CD4-positive, alpha-beta T cell treated with Interferon alpha-2 for 1 hour (primary cell): Measurements from ENCODE around the gene MBTPS2.
A peak's percentile ranks its signal among the peaks of the same experiment; 100 is the strongest.
"Not testable (repeated sequence)": the region's sequence is repeated elsewhere in the genome, so short reads cannot be mapped to it uniquely, and the experiment has no call there.

Experiments used
- DNase-seq, 2 donors: peaks; one replicate each; pipeline ENCODE4 v3.0.0-alpha.2; 2020 to 2022

The MBTPS2 gene

DNA sequence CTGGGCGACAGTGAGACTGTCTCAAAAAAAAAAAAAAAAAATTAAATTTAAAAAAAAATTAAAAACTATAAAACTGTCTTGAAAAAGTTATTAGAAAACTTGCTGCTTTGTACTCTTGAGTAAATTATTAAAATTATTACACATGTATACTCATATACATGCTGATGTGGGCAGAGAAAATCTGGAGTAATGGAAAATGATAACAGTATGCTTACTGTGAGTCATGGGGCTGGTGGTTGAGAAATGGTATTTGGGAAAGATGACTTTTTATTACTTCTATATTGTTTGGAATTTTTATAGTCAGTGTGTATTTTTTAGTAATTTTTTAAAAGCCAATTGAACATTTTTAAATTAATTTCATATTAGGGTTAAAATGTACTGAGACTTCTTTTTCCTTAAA lies 23.8 kb downstream of the MBTPS2 start:
- DNase-seq, result no peak

- no peak for DNase-seq
These were observed 26.0 kb downstream of the MBTPS2 start for GRCh38 chrX:21865436-21865835.

- DNase-seq, result no peak
These were observed 31.1 kb downstream of the MBTPS2 start for GRCh38 chrX:21870494-21870893.

DNA sequence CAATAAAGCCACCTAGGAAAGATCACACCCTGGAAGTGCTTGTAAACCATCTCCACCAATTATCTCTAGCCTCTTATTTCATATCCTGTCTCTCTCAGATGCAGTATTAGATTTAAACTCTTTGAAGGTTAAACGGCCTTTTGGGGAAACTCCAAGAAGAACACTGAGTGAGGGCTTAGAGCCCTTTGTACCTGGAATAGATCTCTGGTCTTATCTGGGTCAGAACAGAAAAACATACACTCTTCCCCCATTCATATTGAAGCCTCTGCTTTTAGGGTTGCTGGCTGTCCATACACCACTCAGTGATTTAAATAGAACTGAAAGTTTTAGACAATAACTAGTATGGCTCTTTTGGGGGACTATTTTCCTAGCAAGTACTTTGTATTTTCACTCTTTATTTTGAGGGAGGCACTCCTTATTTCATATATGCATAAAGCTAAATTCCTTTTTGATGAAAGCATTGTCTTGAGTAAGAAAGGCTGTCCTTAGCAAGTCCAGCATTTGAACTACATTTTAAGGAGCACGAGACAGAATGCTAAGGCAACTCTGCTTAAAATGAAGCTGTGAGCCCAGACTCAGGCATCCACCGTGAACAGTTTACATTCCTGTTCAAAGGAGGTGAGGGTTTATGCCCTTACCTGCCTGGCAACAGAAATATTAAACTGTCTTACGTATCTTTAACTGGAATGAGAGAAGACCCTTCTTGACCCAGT lies 33.8 kb downstream of the MBTPS2 start:
- DNase-seq, result no peak

GRCh38 chrX:21874182-21874581 lies 34.8 kb downstream of the MBTPS2 start:
- not testable (repeated sequence) for DNase-seq

DNA sequence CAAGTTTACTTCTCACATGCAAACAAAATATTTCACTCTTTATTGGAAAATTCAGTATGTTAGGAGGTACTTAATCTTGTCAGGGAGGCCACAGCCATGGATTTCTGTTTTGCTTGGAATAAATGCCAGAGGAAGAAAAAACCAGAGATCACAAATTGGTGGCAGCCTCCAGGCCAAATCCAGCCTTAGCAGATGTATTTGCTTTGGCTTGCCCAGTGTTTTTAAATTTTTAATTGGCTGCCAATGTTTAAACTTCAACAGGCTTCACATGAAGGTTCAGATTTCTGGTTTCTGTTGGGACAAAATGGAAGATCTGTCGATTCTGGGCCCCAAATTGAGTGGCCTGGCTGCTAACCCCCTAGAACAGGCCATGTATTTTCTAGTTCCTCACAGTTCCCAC lies 35.6 kb downstream of the MBTPS2 start:
- DNase-seq, result no peak

DNA sequence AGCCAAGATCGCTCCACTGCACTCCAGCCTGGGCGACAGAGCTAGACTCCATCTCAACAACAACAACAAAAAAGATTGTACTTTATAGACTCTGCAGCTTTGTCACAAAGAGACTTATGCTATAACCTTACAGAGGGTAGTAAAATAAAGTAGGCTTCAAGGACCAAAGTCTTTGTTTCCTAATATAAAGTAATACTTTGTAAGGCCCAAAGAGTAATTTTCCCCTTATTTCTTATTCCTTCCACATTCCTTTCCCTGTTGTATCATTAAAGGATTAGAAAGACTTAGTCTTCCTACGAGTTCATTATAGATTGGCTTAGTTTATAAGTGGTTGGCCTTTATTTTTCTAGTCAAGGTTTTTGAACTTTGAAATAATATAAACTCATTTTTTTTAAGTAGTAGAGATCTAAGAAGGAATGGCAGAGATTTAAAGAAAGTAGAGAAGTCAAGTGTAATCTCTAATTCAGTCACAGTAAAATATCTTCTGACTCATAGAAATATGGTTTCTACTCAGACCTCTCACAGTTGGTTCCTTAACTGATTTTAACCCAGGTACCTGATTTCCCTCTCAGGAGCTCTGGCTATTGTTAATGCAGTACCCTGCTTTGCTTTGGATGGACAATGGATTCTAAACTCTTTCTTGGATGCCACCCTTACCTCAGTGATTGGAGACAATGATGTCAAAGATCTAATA lies 42.6 kb downstream of the MBTPS2 start:
- DNase-seq, result no peak

GRCh38 chrX:21883258-21883657 lies 43.8 kb downstream of the MBTPS2 start:
- no peak for DNase-seq

DNA sequence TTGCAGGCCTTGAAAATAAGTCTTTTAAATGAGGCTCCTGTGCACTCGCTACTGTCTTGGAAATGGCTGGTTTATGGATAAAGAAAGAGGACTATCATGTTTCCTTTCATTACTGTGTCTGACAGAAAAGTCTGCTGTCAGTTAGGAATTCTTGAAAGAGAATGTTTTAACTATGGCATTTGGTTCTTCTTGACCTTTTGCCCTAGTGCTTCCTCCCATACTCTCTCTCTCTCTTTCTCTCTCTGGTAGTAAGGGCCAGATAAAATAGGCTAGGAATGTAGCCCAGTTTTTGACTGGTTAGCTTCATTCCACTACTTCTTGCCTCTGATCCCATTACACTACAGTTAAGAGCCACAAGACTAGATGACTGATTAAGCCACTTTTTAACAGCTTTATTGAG lies 46.2 kb downstream of the MBTPS2 start:
- DNase-seq, result no peak

GRCh38 chrX:21905313-21905712 lies 65.9 kb downstream of the MBTPS2 start:
- DNase-seq, result no peak

DNA sequence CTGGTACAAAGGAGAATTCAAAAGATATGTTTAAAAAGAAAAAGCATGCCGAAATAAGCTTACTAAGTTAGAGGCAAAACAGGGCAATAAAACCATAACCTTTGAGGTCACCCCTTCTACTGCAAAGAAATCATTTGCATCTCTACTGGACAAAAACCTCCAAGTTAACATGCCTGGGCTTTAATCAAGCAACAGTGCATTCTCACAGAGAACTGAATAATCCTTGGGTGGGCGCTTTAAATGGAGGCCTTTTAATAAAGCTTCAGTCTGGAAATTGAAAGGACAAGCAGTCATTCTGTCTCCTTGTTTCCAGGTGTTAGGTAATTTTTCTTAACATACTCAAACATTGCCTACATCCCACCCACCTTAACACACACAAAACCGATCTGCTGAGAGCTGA lies 66.5 kb downstream of the MBTPS2 start:
- no peak for DNase-seq

DNA sequence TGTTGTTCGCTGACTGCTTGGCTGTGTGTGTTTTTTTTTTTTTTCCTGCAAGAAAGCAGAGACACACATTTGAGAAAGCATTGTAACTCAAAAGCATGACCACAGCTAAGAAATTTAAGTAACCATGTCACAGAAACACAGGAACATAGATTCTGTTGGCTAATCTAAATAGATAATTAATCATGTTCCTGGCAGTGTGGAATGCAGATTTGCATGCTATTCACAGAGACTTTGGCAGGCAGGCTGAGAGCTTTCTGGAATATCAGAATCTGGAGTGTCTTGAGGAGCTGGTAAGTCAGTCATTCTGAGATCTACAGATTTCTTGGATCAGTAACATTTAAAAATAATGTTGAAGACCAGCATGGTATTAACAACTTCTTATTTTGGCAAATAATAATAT lies 67.8 kb downstream of the MBTPS2 start:
- no peak for DNase-seq

DNA sequence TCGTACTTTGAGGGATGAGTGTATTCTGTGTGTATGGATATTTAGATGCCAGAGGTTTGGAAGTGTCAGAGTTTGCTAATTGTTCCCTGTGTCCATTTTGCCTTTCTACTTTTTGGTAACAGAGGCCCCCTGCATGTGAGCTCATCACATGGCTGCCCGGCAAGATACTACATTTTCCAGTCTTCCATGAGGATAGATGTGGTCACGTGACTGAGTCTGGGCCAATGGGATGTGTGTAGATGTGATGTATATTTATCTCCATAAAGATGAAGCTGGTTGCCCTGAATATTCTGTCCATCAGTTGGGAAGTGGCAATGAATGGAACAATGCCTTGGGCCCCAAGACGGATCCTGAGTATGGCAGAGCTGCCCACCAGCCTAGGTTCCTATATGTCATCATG lies 72.1 kb downstream of the MBTPS2 start:
- DNase-seq, result no peak

DNA sequence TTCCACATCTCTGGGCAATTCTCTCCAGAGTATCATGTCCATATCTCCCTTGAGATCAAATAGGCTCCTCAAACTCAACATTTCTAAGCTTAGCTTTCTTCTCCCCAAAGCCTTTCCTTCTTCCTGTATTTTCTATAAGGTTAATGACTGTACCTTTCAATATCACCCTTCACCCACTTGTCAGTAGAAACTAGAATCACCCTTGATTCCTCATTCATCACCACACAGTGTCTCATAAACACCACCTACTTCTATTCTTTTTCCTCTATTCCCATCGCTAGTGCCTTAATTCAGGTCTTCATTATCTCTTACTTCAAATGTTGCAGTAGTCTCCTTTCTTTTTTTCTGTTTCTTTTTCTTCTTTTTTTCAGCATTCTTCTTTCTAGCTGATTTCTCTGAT lies 72.8 kb downstream of the MBTPS2 start:
- no peak for DNase-seq

GRCh38 chrX:21912989-21913388 lies 73.6 kb downstream of the MBTPS2 start:
- no peak for DNase-seq

- no peak for DNase-seq
These were observed 86.7 kb downstream of the MBTPS2 start for GRCh38 chrX:21926116-21926515.

DNA sequence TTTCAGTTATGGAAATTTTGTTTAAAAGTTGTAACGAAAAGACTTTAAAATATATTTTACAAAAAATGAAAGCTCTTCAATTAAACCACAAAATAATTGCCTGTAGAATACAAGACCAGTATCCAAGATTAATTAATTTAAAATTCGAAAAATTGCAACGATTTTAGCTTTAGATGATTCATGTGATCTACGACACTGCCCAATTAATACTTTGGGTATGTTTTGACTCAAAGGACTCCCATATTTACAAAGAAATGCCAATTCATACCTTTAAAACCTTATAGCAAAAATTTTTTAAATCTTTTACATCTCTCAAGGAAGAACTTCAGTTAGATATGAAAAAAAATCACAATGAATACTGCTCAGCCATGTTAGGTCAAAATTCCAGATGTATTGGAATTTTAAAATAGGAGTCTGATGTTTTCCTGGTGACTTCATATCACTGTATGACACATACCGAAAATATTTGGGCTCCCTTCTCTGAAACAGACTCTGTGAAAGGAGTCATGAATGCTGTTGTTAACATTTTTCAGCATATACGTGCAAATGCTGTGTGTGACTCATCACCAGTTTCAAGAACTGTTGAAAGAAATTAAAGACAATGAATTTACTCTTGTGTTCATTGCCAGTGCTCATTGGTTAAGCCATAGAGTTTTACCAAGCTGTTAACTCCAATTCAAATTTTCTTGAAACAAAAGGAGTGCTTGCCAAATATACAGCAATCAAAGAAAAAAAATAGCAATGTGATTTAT lies 87.3 kb downstream of the MBTPS2 start:
- no peak for DNase-seq

GRCh38 chrX:21929209-21929608 lies 89.8 kb downstream of the MBTPS2 start:
- no peak for DNase-seq

DNA sequence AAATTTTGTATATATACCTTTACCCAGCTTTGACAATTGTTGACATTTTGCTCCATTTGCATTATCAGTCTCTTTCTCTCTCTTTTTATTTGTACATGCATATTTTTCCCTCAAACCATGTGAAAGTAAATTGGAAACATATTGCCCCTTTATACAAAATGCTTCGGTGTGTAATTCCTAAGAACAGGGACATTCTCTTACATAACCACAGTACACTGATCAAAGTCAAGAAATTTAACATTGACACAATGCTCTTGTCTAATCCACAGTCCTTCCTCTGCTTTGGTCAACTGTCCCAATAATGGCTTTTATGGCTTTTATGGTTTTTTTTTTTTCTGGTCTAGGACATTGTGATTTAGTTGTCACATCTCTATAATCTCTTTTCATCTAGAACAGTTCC lies 91.6 kb downstream of the MBTPS2 start:
- no peak for DNase-seq

- DNase-seq, result peak in 1 of 2 donors; percentile 19
These were observed 93.0 kb downstream of the MBTPS2 start for GRCh38 chrX:21932292-21933002.

GRCh38 chrX:21933077-21933476 lies 93.7 kb downstream of the MBTPS2 start:
- DNase-seq, result no peak

DNA sequence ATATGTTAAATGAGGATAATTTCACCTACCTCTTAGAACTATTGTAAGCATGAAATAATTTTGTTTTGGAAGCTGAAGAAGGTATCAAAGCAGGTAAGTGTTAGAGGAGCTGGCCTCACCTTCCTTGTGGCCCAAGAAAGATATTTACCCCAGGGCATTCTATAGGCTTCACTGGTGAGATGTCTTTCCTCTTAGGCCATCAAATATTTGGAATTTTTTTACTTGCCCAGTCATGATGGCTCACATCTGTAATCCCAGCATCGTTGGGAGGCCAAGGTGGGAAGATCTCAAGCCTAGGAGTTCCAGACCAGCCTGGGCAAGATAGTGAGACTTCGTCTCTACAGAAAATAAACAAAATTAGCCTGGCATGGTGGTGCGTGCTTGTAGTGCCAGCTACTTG lies 95.0 kb downstream of the MBTPS2 start:
- DNase-seq, result no peak
